GM12892 (cell line): ENCODE measurements around the gene DPYD.

Experiments used
- POLR2A ChIP-seq: IDR thresholded peaks from 2 replicates; pipeline ENCODE4 v1.6.1; 2011; ENCODE audit warnings: low read depth, low read length, control low read depth
- POLR2AphosphoS5 ChIP-seq: IDR thresholded peaks from 2 replicates; pipeline ENCODE4 v1.6.1; 2011; ENCODE audit warnings: low read depth, low read length, control low read depth
- TAF1 ChIP-seq: IDR thresholded peaks from 2 replicates; pipeline ENCODE4 v1.6.1; 2011; ENCODE audit warnings: low read depth, mild to moderate bottlenecking, control low read depth, low read length, borderline replicate concordance

DNA sequence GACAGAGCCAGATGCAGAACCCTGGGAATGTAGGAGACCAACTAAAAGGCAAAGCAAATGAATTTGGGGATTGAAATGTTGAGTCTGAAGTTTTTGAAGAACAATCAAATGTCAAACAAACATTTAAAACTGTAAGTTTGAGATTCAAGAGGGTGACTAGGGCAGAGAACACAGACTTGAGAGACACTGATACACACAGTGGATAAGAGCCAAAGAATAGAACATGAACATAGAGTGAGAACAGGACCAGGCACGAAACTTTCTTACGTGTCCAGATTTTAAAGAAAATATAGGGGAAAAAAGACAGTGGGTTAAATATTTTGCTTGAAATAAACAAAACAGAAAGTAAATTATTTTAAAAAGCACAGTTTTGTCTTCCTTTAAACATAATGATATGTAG lies 115.7 kb downstream of the DPYD start:
- TF ChIP-seq POLR2AphosphoS5 (no peak), POLR2A (no peak), TAF1 (no peak)
